ENCODE measurements around the gene CCDC149.

- TF ChIP-seq POLR2A (IDR thresholded peaks at IDR 0.05): no peak
- TF ChIP-seq, protein P1, sequence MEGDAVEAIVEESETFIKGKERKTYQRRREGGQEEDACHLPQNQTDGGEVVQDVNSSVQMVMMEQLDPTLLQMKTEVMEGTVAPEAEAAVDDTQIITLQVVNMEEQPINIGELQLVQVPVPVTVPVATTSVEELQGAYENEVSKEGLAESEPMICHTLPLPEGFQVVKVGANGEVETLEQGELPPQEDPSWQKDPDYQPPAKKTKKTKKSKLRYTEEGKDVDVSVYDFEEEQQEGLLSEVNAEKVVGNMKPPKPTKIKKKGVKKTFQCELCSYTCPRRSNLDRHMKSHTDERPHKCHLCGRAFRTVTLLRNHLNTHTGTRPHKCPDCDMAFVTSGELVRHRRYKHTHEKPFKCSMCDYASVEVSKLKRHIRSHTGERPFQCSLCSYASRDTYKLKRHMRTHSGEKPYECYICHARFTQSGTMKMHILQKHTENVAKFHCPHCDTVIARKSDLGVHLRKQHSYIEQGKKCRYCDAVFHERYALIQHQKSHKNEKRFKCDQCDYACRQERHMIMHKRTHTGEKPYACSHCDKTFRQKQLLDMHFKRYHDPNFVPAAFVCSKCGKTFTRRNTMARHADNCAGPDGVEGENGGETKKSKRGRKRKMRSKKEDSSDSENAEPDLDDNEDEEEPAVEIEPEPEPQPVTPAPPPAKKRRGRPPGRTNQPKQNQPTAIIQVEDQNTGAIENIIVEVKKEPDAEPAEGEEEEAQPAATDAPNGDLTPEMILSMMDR (IDR thresholded peaks at IDR 0.05): no peak
Measured at GRCh38 chr4:24876431-24876830, 36.4 kb downstream of the CCDC149 start.

Data from heart left ventricle (tissue), 13 donors.